K562 (cell line): ENCODE results near the gene TIMM22.

ENCODE experiments used
- EHMT2 ChIP-seq: fragments of 450-650 bp; IDR thresholded peaks from 2 replicates; pipeline ENCODE4 v1.6.1; 2018; ENCODE audit warnings: antibody characterized with exemption
- EZH2 ChIP-seq: IDR thresholded peaks from 2 replicates; pipeline ENCODE4 v1.6.1; 2012; ENCODE audit warnings: low read depth, mild to moderate bottlenecking, inconsistent platforms, low read length, borderline replicate concordance
- HDAC1 ChIP-seq, 2 experiments: fragments of 450-650 bp; IDR thresholded peaks; 2 replicates each; pipeline ENCODE4 v1.6.1; 2016 to 2017; ENCODE audit warnings: inconsistent platforms in 1 of 2, mild to moderate bottlenecking in 1 of 2, moderate library complexity in 1 of 2
- NR2C1 ChIP-seq, 2 experiments: fragments of 450-650 bp; IDR thresholded peaks; 2 replicates each; pipeline ENCODE4 v1.6.1; 2017; ENCODE audit warnings: mild to moderate bottlenecking in 2 of 2, antibody characterized with exemption in 1 of 2, inconsistent platforms in 1 of 2, missing compliant biosample characterization in 1 of 2, missing genetic modification characterization in 1 of 2
- RAD51 ChIP-seq: fragments of 450-650 bp; IDR thresholded peaks from 2 replicates; pipeline ENCODE4 v1.7.1; 2016; ENCODE audit warnings: low read depth, mild to moderate bottlenecking, borderline replicate concordance
- RBFOX2 ChIP-seq: fragments of 200-400 bp; formaldehyde crosslinking; IDR thresholded peaks from 2 replicates; pipeline ENCODE4 v1.6.1; 2017; ENCODE audit warnings: low read depth, mild to moderate bottlenecking, low read length, moderate library complexity
- SIN3A ChIP-seq, 2 experiments: fragments of 150-350 bp in 1 of 2; IDR thresholded peaks; 2 replicates each; pipeline ENCODE4 v1.6.1; 2011 to 2016; ENCODE audit warnings: borderline replicate concordance in 2 of 2, low read depth in 2 of 2, low read length in 2 of 2, mild to moderate bottlenecking in 2 of 2, moderate library complexity in 2 of 2; ENCODE audit not compliant: control insufficient read depth in 1 of 2
- STAT5A ChIP-seq: IDR thresholded peaks from 2 replicates; pipeline ENCODE4 v1.6.1; 2012; ENCODE audit warnings: low read length, inconsistent platforms, borderline replicate concordance
- ZNF436 ChIP-seq: fragments of 250-450, 450-650 bp; sonication (Bioruptor Pico); formaldehyde crosslinking; IDR thresholded peaks from 2 replicates; pipeline ENCODE4 v1.7.0; 2020; ENCODE audit warnings: mild to moderate bottlenecking

- TF ChIP-seq ZNF436 (CRISPR knock-in tag) (no peak), SIN3A (IDR thresholded peaks at IDR 0.05; ENCODE audit: borderline replicate concordance in 2 of 2, control insufficient read depth in 1 of 2, low read depth in 2 of 2, low read length in 2 of 2) (no peak), STAT5A (no peak), NR2C1 (IDR thresholded peaks at IDR 0.05) (no peak), NR2C1 (tag; IDR thresholded peaks at IDR 0.05) (no peak), RBFOX2 (no peak), RAD51 (no peak), EHMT2 (no peak), HDAC1 (IDR thresholded peaks at IDR 0.05) (no peak), EZH2 (no peak)
Observed at GRCh38 chr17:970364-970763, 26.6 kb upstream of the TIMM22 start.
